ENCODE results near the gene EYS.
"Not testable (repeated sequence)": the region's sequence is repeated elsewhere in the genome, so short reads cannot be mapped to it uniquely, and the experiment has no call there.

The EYS gene

DNA sequence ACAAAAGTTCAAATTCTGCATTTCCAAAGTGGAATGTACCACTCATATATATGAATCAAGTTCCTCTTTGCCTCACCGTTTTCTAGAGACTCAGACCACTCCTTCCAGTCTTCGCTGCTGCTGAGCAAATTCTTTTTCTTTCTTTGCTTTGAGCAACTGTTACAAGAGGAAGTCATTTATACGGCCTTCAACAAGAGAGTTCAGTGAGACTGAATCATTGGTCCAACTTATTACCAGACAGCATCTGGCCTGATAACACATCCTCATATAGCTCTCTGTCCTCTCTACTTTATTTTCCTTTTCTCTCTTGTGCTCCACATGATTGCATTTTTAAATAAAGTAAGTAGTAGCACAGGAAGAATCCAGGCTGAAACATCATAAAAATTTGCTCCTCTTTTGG is 1418.7 kb downstream of the EYS start:
- no peak for DNase-seq

DNA sequence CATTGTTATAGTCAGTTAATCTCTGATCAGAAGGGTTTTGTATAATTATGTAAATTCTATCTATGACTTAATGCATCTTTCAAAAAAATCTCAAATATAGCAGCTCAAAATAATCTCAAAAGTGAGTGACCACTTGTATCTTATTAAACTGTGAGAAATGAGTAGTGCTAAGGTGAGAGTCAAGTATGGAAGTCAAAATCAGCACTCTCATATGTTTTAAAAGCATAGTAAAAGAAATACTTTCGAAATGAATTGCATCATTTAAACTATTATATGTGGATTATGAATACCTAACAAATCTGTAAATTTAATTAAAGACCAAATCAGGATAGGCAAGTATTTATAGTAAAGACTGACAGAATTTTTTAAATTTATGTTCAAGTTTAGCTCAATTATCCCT is 1425.9 kb downstream of the EYS start:
- DNase-seq: no peak

DNA sequence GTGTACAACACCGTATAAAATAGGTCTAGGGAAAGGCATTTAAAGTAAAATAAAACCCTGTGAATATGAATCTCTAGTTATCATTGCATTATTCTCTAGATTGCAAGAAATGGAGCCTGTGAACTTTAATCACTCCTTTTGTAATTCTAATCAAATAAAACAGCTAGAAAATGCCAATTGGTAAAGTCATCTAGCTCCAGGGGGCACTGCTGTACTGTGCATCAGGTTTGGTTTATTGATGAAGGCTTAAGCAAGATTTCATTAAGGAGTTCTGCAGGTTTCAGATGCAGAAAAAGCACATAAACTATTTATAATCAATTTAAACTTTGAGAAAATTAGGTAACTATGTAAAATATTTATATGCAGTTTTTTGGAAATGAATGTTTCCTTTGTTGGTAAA is 1426.5 kb downstream of the EYS start:
- DNase-seq: peak; percentile 34

DNA sequence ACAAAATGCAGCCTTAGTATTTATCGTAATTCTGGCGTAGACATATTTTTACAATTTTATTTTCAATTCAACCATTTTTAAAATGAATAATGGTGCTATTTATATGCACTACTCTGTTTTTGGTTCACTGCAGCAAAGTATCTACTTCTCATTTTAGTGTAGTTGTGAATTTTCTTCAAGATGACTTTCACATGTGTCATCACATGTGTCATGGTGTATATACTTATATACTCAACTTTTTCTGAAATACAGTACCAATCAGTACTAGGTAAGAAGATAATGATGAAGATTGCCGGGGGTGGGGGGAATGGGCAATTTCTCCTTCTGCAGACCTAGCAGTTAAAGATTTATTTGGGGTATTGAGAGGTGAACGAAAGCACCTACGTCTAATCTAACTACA is 1436.9 kb downstream of the EYS start:
- no peak for DNase-seq

DNA sequence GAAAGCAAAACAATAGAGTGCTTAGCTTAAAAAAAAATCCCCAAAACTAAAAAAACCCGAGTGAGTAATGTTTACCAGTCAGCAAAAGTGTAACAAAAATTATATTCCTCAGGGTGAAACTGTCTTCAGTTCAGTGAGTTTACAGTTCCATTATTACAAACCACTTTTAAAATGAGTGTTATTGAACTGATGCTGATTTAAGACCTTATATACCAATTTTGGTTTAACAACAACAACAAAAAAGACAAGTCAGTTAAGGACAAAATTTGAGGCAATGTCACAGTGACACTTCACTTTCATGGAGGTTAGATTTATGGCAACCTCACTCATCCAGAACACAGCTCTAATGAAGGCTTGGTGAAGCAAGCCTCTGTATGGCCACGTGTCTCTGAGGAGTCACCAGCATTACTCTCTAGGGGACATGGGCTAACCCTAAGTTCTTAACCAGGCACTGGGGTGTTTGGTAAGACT is 1440.6 kb downstream of the EYS start:
- no peak for DNase-seq

DNA sequence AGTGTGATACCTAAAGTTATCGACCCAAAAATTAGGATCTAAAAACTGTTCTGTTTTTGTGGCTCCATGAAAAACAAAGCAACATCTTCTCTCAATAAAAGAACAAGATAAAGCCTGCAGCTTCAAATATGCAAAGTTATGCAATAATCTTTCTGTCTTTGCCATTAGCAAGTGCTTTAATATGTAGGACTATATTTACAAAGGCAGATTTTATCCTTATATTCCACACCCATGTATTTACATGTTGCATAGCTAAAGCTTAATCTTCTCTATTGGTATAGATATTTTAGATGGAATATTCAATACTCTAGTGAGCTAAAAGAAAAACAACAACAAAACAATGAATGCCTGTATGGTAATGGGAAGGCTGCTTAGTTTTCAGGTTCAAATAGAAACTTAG is 1443.2 kb downstream of the EYS start:
- DNase-seq: no peak

DNA sequence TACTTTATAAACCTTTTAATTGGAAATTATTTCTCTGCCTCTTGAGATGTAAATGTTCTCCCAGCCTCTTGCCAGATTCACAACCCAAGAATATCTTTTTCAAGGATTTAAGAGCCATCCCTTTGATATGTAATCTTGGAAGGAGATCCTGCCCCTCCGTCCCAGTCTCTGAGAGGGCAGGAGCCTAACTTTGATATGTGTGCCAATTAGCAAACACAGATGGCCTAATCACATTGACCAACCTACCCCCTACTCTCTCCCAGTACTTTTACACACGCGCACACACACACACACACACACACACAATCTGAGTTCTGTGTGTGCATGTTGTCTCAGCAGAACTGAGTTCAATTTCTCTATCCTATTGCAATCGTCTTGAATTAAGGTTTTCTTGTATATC is 1447.7 kb downstream of the EYS start:
- DNase-seq: no peak

DNA sequence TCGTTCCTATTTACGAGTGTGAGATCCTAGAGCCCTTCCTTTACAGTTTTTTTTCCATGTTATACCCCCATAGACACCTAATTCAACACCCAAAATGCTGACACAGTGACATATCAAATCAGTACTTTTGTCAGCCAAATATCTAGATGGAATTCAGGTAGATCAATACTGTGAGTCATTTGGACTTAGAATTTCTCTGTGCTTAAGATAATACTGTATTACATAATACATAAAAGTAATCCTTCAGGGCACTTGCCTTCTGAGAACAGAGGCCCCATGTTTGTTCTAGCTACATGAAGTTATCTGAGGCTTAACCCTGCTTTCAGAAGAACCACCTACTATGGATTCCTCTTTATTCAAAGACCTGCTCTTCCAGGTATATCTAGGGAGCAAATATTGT is 1448.3 kb downstream of the EYS start:
- DNase-seq: no peak

DNA sequence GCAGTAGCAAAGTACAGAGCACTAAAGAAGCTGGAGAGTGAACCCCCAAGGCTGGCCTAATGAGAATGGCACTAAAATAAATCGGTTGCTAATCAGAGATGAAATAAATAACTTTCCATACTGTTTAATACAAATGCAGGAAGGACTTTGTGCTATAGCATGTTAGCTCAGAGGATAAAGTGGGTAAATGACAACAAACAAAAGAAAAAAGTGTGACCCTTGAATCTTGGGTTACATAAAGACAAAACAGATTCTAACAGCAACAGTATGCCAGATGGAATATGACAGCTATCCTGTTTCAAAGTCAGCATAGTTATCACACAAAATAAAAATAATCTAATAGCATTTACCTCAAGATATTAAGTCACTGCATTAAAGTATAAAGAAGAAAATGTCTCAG is 1448.7 kb downstream of the EYS start:
- DNase-seq: no peak

DNA sequence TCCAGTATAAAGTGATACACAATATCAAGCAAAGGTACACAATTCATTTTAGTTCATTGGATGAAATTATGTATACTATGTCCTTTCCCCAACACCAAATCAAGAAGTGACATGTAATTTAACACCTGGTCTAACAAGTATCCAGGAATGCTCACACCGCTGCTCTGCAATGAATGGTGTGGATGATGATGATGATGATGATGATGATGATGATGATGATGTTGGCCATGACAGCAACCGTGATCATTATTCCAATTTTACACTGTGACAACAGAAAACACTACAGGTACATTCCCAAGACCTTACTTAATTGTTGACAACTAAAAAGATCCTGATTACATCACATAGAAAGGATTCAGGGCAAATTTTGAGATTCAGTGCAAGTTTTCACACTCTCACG is 1449.4 kb downstream of the EYS start:
- no peak for DNase-seq

DNA sequence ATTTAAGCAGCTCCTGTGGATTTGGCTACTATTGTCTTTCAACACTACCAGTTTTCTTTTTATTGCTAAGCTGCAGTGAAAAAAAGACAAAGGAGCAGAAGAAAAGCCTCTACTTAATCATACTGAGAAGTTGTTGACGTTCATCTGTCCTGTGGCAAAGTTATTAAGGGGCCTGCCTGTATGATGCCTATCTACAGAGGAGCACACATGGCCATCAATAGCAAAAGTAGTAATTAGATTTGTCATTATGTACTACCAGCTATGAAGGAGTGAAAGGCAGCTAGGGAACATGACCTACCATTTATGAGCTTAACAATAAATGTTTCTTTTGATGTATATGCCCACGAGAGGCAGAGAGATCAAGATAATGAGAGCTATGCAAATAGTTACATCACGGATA is 1450.5 kb downstream of the EYS start:
- no peak for DNase-seq

DNA sequence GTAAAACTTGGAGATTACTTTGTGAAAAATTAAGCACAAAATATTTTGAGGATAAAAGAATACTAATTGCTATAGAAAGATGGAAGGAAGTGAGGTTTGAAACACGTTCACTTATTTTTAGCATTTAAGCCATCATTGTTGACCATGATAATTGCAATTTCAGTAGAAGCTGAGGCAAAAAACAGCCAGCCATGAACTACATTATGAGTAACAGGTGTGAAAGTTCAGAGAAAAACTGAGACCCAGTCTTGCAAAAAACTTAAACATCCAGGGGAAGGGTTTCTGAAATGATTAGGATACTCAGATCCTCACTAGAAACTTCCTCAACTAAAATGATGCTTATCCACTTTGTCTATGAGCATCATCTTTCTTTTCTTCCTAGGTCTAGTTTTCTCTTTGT is 1452.0 kb downstream of the EYS start:
- no peak for DNase-seq

DNA sequence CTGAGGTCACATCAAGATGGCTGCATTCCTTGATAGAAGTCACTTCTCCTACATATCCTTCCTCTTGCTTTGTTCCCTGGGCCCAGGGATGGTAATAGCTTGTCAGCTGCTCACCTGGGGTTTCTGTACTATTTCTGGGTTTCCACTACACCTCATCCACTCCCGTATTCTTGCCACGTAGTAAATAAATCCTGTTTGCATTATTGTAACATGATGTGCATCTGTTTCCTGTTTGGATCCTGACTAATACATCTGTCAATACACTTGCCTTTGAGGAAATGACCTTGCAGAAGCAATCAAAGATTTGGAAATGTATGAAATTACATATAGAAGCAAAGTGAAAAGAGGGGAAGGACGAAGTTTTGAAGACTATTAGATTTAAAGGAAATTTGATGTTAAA is 1452.5 kb downstream of the EYS start:
- no peak for DNase-seq

DNA sequence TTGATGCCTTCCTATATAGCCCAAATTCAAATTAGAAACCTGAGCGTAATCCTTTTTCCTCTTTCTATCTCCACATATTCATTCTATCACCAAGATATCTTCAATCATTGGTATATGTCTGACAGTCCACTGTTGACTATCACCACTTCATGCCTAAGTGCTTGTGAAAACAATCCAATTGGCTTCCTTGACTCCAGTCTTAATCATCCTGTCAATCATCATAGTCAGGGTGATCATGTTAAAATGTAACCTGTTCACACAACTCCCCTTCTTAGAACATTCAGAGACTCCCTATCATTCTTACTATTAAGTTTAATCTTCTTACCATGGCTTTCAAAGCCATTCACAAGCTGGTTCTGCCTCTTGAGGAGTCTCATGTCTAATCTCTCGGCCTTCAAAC is 1454.8 kb downstream of the EYS start:
- no peak for DNase-seq

DNA sequence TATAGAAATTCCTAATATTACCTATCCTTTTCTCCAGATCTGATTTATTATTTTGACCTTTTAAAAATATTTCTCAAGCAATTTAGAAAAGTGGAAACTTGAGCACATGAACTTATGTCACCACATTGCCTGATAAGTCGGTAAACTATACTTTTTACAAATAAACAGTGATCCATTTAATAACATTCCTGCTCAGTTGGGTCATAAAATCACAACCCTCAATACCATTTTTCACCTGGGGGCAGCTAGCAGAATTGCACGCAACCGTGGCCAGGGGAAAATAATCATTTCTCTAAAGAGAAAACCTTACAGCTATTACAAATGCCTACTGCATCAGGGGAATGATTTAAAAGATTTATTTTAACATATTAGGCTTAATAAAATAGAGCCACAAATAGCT is 1456.9 kb downstream of the EYS start:
- DNase-seq: no peak

DNA sequence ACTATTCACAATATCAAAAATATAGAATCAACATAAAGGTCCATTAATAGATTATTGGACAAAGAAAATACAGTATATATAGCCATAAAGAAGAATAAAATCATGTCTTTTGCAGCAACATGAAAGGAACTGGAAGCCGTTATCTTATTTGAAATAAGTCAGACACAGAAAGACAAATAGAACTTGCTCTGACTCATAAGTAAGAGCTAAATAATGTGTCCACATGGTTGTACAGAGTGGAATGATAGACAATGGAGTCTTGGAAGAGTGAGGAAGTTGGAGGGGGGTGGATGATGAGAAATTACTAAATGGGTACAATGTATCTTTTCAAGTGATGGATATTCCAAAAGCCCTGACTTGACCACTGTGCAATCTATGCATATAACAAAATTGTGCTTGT is 1457.9 kb downstream of the EYS start:
- DNase-seq: peak; percentile 2

DNA sequence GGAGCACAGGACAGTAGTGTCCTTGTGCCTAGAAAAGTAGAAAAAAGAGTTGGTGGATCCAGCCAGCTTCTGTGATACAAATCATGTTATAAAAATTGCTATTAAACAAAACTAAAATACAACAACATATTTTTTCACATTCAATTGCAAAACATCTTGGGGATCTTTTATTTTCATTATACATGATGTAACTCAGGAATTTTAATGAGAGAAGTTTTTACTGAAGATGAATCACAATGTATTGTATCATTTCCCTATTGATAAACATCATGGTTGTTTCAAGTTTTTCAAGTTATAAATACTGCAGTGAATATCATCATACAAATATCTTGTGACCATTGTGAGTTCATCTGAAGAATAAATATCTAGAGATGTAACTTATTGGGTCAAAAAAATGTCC is 1463.4 kb downstream of the EYS start:
- DNase-seq: no peak

DNA sequence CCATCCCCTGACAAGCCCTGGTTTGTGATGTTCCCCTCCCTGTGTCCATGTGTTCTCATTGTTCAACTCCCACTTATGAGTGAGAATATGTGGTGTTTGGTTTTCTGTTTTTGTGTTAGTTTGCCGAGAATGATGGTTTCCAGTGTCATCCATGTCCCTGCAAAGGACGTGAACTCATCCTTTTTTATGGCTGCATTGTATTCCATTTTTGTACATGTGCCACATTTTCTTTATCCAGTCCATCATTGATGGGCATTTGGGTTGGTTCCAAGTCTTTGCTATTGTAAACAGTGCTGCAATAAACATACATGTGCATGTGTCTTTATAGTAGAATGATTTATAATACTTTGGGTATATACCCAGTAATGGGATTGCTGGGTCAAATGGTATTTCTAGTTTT is 1468.1 kb downstream of the EYS start:
- not testable (repeated sequence) for DNase-seq

DNA sequence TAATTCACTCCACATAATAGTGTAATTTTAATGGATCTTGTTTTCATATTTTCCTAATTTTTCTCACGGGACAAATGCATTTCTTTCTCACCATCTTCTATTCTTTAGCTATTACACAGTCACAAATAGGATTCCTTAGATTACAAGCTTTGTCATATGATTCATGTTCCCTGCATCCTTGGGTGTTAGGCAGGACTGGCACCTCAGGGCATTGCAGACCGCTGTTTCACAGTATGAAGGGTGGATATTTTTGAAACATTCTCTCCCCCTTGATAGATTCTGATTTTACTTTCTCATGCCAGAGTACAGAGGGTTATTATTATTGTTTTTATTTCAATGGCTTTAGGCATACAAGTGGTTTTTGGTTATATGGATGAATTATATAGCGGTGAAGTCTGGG is 1469.0 kb downstream of the EYS start:
- DNase-seq: no peak

DNA sequence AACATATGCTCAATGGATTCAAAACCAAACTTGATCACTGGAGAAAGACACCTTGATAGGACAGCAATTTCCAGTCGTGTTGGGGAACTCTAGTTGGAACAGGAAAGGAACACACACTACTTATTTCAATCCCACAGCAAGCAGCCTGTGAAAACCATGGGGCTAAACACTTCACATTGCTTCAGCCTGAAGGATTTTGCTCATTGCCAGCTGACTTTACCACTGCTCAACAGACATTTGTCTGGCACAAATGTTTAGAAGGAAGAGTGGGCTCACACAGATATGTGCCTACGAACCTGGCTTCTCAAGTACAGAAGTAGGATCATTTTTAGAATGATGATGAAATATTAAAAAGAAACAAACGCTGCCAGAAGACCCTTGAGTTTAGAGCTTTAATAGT is 1473.3 kb downstream of the EYS start:
- no peak for DNase-seq

DNA sequence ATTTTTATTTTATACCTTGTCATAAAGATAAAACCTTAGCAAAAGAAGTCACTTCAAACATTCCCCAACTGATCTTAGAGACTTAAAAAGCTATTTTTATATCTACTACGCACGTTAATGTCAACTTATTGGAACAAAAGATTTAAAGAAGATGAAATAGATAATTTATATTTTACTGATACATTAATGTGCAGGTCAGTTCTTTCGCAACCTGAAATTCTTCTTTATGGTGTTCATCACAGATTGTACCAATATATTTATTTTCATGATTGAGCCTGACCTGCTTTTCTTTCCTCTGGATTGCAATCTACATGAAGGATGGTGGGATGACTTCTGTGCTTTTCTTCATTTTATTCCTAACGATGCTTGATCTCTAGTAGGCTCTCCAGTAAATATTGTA is 1475.1 kb downstream of the EYS start:
- no peak for DNase-seq

DNA sequence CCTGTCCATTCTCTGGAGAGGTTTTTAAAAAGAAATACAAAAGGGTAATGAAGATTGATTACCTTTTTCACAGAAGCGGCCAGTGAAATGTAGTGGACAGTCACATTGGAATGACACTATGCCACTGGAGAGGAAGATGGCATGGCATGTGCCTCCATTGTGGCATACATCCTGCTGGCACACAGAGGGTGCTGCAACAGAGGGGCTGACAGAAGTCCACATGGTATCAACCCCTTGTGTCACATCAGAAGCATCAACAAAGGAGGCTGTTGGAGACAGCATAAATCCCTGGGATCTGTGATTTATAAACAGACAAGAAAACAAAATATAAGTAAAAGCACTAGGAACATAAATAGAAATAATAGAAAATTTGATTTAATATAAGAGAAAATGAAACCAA is 1476.5 kb downstream of the EYS start:
- DNase-seq: no peak

DNA sequence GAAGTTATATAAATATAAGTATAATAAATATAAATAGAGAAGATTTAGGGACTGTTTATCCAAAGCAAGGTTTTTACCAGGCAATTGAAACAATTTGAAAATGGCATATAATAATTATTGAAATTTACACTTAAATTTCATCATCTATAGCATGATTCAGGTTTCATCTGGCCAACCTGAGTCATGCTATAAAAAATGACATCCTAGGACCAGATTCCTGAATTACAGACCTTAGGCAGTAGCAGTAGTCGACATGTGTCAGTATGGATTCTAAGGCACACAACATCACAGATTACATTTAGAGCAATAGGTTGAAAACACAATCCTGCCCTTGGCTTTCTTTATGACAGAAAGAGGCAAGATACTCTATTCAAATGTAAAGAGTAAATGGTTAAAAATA is 1479.2 kb downstream of the EYS start:
- peak; percentile 14 for DNase-seq

DNA sequence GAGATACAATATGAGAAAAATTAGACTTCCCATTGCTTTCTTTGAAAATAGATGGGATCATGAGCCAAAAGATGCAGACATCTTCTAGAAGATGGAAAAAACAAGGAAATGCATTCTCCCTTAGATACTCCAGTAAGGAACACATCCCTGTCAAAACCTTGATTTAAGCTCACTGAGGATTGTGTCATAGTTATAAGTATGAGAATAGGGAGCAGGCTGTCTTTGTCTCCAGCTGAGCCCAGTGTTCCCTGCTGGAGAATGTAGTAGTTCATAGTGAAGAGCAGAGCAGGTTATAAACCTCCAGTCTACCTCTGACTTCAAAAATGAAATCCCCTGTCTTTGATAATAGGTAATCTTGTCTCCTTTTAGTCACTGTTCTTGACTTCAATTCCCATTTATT is 1481.5 kb downstream of the EYS start:
- no peak for DNase-seq

DNA sequence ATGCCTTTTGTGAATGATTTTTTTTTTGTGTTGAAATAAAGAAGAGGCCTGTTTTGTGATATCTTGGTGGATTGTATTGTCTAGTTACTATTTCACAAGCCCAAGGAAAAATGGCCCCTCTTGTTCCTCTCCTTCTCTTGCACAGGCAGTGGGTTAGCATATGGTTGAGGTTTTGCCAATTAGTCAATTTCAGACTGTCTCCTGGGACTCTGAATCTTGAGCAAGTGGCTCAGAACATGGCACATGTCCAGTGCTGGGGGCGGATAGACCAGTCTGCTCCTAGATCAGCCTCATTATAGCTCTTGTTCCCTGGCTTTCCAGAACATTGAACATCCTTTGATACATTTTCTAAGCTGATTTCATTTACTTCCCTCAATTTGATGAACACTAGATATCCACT is 1482.2 kb downstream of the EYS start:
- DNase-seq: peak; percentile 30

DNA sequence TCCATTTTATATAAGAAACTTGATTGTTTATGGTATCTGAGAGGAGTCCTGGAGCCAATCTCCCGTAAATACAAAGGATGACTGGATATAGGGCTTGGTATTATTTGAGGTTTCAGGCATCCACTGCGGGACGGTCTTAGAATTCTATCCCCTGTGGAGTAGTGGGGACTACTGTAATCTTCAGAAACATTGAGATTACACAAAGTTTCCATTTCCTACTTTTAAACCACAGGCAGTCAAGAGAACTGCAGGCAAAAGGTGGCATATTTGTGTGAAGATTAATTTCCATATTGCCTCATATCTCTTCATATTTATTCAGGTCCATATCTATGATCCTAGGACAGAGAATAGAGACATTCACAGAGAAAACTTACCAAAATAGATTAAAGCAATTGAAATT is 1485.2 kb downstream of the EYS start:
- DNase-seq: peak; percentile 19

Measured in fibroblast of skin of scalp (primary cell).